Astrocyte (in vitro differentiated cells and primary cell): ENCODE measurements around the gene GDF2. TPM values are rescaled to one million over a fixed set of nuclear protein-coding genes. Genes with fewer than 3 reads are reported as not detected.

ENCODE experiments used
- DNase-seq: peaks from one replicate; pipeline ENCODE4 v3.0.0-alpha.2; 2010; ENCODE audit warnings: low read depth
- FAIRE-seq: peaks from 2 replicates; lab custom pipeline; 2011; peaks lifted over from hg19 to GRCh38; lab: Jason Lieb, UNC
- H2AFZ ChIP-seq: 2 replicates; pipeline ENCODE4 v1.6.0; 2012; ENCODE audit warnings: low read depth, low read length, inconsistent platforms
- H3K27ac ChIP-seq: 2 replicates; pipeline ENCODE4 v1.5.1; 2011; ENCODE audit warnings: low read depth, low read length, inconsistent platforms
- H3K27me3 ChIP-seq: 2 replicates; pipeline ENCODE4 v1.6.0; 2011; ENCODE audit warnings: low read length, inconsistent platforms; ENCODE audit not compliant: insufficient read depth
- H3K36me3 ChIP-seq: 2 replicates; pipeline ENCODE4 v1.5.1; 2011; ENCODE audit warnings: low read length, inconsistent platforms; ENCODE audit not compliant: insufficient read depth
- H3K4me1 ChIP-seq: 2 replicates; pipeline ENCODE4 v1.5.1; 2011; ENCODE audit warnings: low read length, inconsistent platforms; ENCODE audit not compliant: insufficient read depth
- H3K4me2 ChIP-seq: 2 replicates; pipeline ENCODE4 v1.6.0; 2012; ENCODE audit warnings: low read length, inconsistent platforms
- H3K4me3 ChIP-seq: 2 replicates; pipeline ENCODE4 v1.5.1; 2011; ENCODE audit warnings: low read depth, mild to moderate bottlenecking, low read length, inconsistent platforms; ENCODE audit not compliant: insufficient read depth
- H3K79me2 ChIP-seq: 2 replicates; pipeline ENCODE4 v1.6.0; 2012; ENCODE audit warnings: mild to moderate bottlenecking, low read length, inconsistent platforms; ENCODE audit not compliant: insufficient read depth
- H3K9ac ChIP-seq: 2 replicates; pipeline ENCODE4 v1.6.0; 2012; ENCODE audit warnings: mild to moderate bottlenecking, low read length, inconsistent platforms
- H3K9me3 ChIP-seq: 2 replicates; pipeline ENCODE4 v1.5.1; 2012; ENCODE audit warnings: low read depth, mild to moderate bottlenecking, low read length, inconsistent platforms; ENCODE audit not compliant: insufficient read depth
- H4K20me1 ChIP-seq: 2 replicates; pipeline ENCODE4 v1.6.0; 2012; ENCODE audit warnings: low read length, inconsistent platforms; ENCODE audit not compliant: insufficient read depth
- H3K27ac Mint-ChIP-seq: one replicate; pipeline ENCODE4 v1.8.0; 2021; ENCODE audit warnings: mild to moderate bottlenecking, mixed read lengths; ENCODE audit not compliant: unreplicated experiment
- H3K27me3 Mint-ChIP-seq: one replicate; pipeline ENCODE4 v1.8.0; 2021; ENCODE audit warnings: low read depth, mixed read lengths; ENCODE audit not compliant: unreplicated experiment
- H3K36me3 Mint-ChIP-seq: one replicate; pipeline ENCODE4 v1.8.0; 2021; ENCODE audit warnings: low read depth, mixed read lengths; ENCODE audit not compliant: unreplicated experiment
- H3K4me1 Mint-ChIP-seq: one replicate; pipeline ENCODE4 v1.8.0; 2021; ENCODE audit warnings: low read depth, mixed read lengths; ENCODE audit not compliant: unreplicated experiment
- H3K4me3 Mint-ChIP-seq: one replicate; pipeline ENCODE4 v1.8.0; 2021; ENCODE audit warnings: mild to moderate bottlenecking, moderate library complexity, mixed read lengths; ENCODE audit not compliant: unreplicated experiment
- H3K9me3 Mint-ChIP-seq: one replicate; pipeline ENCODE4 v1.8.0; 2021; ENCODE audit warnings: mild to moderate bottlenecking, mixed read lengths; ENCODE audit not compliant: unreplicated experiment
- EZH2 ChIP-seq: IDR thresholded peaks from 2 replicates; pipeline ENCODE4 v1.6.1; 2012; ENCODE audit warnings: mild to moderate bottlenecking, low read length, inconsistent platforms; ENCODE audit not compliant: insufficient read depth
- total RNA-seq: library from RNA; stranded (reverse); gene quantifications from 2 replicates; pipeline ENCODE4 v1.2.1, GENCODE V29; 2021
- TF ChIP-seq, protein P1 (sequence below): IDR thresholded peaks from 2 replicates; pipeline ENCODE4 v1.5.1; 2011; ENCODE audit warnings: low read depth, mild to moderate bottlenecking, inconsistent platforms, low read length, moderate library complexity; ENCODE audit not compliant: insufficient read depth

The GDF2 gene
- total RNA-seq, 1 donor from 2014 or later = not detected

DNA sequence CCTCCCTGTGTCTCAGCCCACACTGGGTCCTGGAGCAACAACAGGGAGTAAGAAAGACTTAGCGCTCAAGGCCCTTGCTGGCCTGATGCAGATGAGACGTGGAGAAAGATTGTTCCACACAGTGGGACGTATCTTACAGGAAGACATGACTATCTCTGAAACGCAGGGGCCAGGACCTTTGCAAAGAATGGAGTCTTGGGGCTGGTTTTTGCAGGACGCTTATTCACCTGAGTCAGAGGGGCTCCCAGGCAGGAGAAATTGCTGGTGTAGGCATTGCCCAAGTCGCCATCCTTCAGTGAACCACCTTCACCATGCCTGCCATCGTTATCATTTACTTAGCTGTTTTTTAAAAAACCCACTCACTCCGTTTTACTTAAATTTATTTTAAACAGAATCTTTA lies 34.0 kb upstream of the GDF2 start:
- Mint-ChIP-seq H3K36me3 (no peaks in the 10 kb centered on the region), H3K27ac (no peak overlapping the region)
- H3K27ac ChIP-seq = no peak overlapping the region

GRCh38 chr10:47288916-47289495 lies 33.2 kb upstream of the GDF2 start:
- Histone ChIP-seq H2AFZ (no peak overlapping the region), H3K9me3 (no peaks in the 10 kb centered on the region), H3K9ac (no peak overlapping the region), H3K79me2 (no peaks in the 10 kb centered on the region), H3K36me3 (no peaks in the 10 kb centered on the region), H4K20me1 (no peaks in the 10 kb centered on the region), H3K4me3 (no peak overlapping the region), H3K4me2 (no peak overlapping the region), H3K27ac (no peak overlapping the region), H3K27me3 (peaks cover 12% of the 10 kb centered on the region), H3K4me1 (no peaks in the 10 kb centered on the region)
- H3K36me3 Mint-ChIP-seq = no peaks in the 10 kb centered on the region
- TF ChIP-seq, protein P1, sequence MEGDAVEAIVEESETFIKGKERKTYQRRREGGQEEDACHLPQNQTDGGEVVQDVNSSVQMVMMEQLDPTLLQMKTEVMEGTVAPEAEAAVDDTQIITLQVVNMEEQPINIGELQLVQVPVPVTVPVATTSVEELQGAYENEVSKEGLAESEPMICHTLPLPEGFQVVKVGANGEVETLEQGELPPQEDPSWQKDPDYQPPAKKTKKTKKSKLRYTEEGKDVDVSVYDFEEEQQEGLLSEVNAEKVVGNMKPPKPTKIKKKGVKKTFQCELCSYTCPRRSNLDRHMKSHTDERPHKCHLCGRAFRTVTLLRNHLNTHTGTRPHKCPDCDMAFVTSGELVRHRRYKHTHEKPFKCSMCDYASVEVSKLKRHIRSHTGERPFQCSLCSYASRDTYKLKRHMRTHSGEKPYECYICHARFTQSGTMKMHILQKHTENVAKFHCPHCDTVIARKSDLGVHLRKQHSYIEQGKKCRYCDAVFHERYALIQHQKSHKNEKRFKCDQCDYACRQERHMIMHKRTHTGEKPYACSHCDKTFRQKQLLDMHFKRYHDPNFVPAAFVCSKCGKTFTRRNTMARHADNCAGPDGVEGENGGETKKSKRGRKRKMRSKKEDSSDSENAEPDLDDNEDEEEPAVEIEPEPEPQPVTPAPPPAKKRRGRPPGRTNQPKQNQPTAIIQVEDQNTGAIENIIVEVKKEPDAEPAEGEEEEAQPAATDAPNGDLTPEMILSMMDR = no peak
- TF ChIP-seq EZH2 = no peak
- peaks cover 5% of the 10 kb centered on the region for H3K9me3 Mint-ChIP-seq
- H3K27ac Mint-ChIP-seq = no peak overlapping the region
- no peak overlapping the region for H3K4me3 Mint-ChIP-seq
- no peaks in the 10 kb centered on the region for H3K4me1 Mint-ChIP-seq
- no peak for FAIRE-seq
- no peak for DNase-seq
- H3K27me3 Mint-ChIP-seq = peaks cover 70% of the 10 kb centered on the region

More for the DNA sequence above, 34.0 kb upstream of the GDF2 start:
- Histone ChIP-seq H3K36me3 (no peaks in the 10 kb centered on the region), H3K4me3 (no peak overlapping the region), H3K9ac (no peak overlapping the region), H3K27me3 (peaks cover 11% of the 10 kb centered on the region), H3K4me2 (no peak overlapping the region), H3K9me3 (no peaks in the 10 kb centered on the region), H2AFZ (no peak overlapping the region), H4K20me1 (no peaks in the 10 kb centered on the region), H3K4me1 (no peaks in the 10 kb centered on the region), H3K79me2 (no peaks in the 10 kb centered on the region)
- TF ChIP-seq EZH2 = no peak
- TF ChIP-seq, protein P1 = no peak
- H3K9me3 Mint-ChIP-seq = peaks cover 5% of the 10 kb centered on the region
- DNase-seq (no peak), FAIRE-seq (no peak)
- H3K27me3 Mint-ChIP-seq = peaks cover 66% of the 10 kb centered on the region
- no peaks in the 10 kb centered on the region for H3K4me1 Mint-ChIP-seq
- no peak overlapping the region for H3K4me3 Mint-ChIP-seq

- Mint-ChIP-seq H3K36me3 (no peaks in the 10 kb centered on the region), H3K4me1 (no peaks in the 10 kb centered on the region), H3K27me3 (peaks cover 72% of the 10 kb centered on the region), H3K9me3 (peaks cover 5% of the 10 kb centered on the region), H3K4me3 (no peak overlapping the region), H3K27ac (no peak overlapping the region)
- no peaks in the 10 kb centered on the region for H3K9me3 ChIP-seq
- H3K4me2 ChIP-seq = no peak overlapping the region
- no peak overlapping the region for H2AFZ ChIP-seq
- no peaks in the 10 kb centered on the region for H3K36me3 ChIP-seq
- no peak for FAIRE-seq
- no peaks in the 10 kb centered on the region for H3K79me2 ChIP-seq
- H3K4me3 ChIP-seq = no peak overlapping the region
- TF ChIP-seq, protein P1 = no peak
- no peak for TF ChIP-seq EZH2
- no peak overlapping the region for H3K27ac ChIP-seq
- no peaks in the 10 kb centered on the region for H3K4me1 ChIP-seq
- H4K20me1 ChIP-seq = no peaks in the 10 kb centered on the region
- peaks cover 12% of the 10 kb centered on the region for H3K27me3 ChIP-seq
- DNase-seq = no peak
- no peak overlapping the region for H3K9ac ChIP-seq
Measured at GRCh38 chr10:47289921-47290320, 32.3 kb upstream of the GDF2 start.
